Measurements from ENCODE around the gene SMS.

SMS gene

GRCh38 chrX:21912989-21913388 lies 27.5 kb upstream of the SMS start:
- Histone ChIP-seq H3K79me2 (ENCODE audit: low read length) (no peaks in the 10 kb centered on the region), H3K4me2 (ENCODE audit: low read depth, low read length) (no peak overlapping the region), H3K27ac (ENCODE audit: low read length) (no peak overlapping the region), H3K36me3 (replicated peaks; ENCODE audit: insufficient read depth, low read length) (no peaks in the 10 kb centered on the region), H4K20me1 (ENCODE audit: insufficient read depth, low read length) (no peaks in the 10 kb centered on the region), H3K4me3 (ENCODE audit: low read length) (no peak overlapping the region), H3K9ac (ENCODE audit: low read length) (no peak overlapping the region), H3F3A (ENCODE audit: insufficient read depth, low read length) (no peaks in the 10 kb centered on the region), H3K27me3 (replicated peaks; ENCODE audit: insufficient read depth, low read length) (no peaks in the 10 kb centered on the region), H3K9me2 (replicated peaks; ENCODE audit: insufficient read depth, low read length) (no peaks in the 10 kb centered on the region), H3K4me1 (ENCODE audit: low read length) (no peaks in the 10 kb centered on the region), H3K9me3 (replicated peaks; ENCODE audit: insufficient read depth, low read length) (no peaks in the 10 kb centered on the region), H2AFZ (ENCODE audit: low read length) (no peak overlapping the region)
- no peak for TF ChIP-seq EZH2 (optimal IDR thresholded peaks at IDR 0.05; ENCODE audit: low read depth, low read length)
- TF ChIP-seq EZH2phosphoT487 (IDR thresholded peaks at IDR 0.05; ENCODE audit: low read length), result no peak
- TF ChIP-seq CTCF (IDR thresholded peaks at IDR 0.05; ENCODE audit: low read length), result no peak
- DNase-seq, result no peak

DNA sequence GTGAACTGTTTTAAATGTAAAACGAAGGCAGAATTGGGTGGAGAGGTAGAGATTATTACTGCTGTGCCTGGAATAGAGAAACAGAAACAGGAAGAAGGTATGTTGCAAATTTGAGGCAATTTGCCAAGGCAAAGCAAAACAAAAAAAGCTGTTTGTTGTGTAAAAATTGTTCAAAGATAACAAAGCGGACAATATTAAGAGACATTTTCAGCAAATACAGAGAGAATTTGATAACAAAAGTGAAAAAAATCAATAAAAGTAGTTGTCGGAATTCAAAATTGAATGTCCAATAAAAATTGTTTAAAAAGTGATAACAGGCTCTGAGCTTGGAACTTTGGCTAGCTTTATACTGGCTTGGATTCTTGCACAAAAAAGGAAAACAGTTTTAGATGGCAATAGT lies 14.4 kb upstream of the SMS start:
- Histone ChIP-seq H3K79me2 (ENCODE audit: low read length) (no peaks in the 10 kb centered on the region), H3K9ac (ENCODE audit: low read length) (peak overlapping the region; percentile 36; the same call in 1 of the 2 replicates), H3K9me2 (replicated peaks; ENCODE audit: insufficient read depth, low read length) (no peaks in the 10 kb centered on the region), H3K9me3 (replicated peaks; ENCODE audit: insufficient read depth, low read length) (no peaks in the 10 kb centered on the region), H3K4me1 (ENCODE audit: low read length) (peaks cover 6% of the 10 kb centered on the region; the same call in 1 of the 2 replicates), H3K27ac (ENCODE audit: low read length) (peak overlapping the region; percentile 45; the same call in 1 of the 2 replicates), H3K4me2 (ENCODE audit: low read depth, low read length) (peak overlapping the region; percentile 74; the same call in 1 of the 2 replicates), H4K20me1 (ENCODE audit: insufficient read depth, low read length) (no peaks in the 10 kb centered on the region), H3F3A (ENCODE audit: insufficient read depth, low read length) (peaks cover 3% of the 10 kb centered on the region; the same call in 1 of the 2 replicates), H3K27me3 (replicated peaks; ENCODE audit: insufficient read depth, low read length) (no peaks in the 10 kb centered on the region), H3K36me3 (replicated peaks; ENCODE audit: insufficient read depth, low read length) (no peaks in the 10 kb centered on the region), H2AFZ (ENCODE audit: low read length) (peak overlapping the region; percentile 11; the same call in 1 of the 2 replicates), H3K4me3 (ENCODE audit: low read length) (peak overlapping the region; percentile 35)
- DNase-seq, result peak; percentile 14
- no peak for TF ChIP-seq CTCF (IDR thresholded peaks at IDR 0.05; ENCODE audit: low read length)
- TF ChIP-seq EZH2 (optimal IDR thresholded peaks at IDR 0.05; ENCODE audit: low read depth, low read length), result no peak
- no peak for TF ChIP-seq EZH2phosphoT487 (IDR thresholded peaks at IDR 0.05; ENCODE audit: low read length)

DNA sequence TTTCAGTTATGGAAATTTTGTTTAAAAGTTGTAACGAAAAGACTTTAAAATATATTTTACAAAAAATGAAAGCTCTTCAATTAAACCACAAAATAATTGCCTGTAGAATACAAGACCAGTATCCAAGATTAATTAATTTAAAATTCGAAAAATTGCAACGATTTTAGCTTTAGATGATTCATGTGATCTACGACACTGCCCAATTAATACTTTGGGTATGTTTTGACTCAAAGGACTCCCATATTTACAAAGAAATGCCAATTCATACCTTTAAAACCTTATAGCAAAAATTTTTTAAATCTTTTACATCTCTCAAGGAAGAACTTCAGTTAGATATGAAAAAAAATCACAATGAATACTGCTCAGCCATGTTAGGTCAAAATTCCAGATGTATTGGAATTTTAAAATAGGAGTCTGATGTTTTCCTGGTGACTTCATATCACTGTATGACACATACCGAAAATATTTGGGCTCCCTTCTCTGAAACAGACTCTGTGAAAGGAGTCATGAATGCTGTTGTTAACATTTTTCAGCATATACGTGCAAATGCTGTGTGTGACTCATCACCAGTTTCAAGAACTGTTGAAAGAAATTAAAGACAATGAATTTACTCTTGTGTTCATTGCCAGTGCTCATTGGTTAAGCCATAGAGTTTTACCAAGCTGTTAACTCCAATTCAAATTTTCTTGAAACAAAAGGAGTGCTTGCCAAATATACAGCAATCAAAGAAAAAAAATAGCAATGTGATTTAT lies 13.8 kb upstream of the SMS start:
- no peak for TF ChIP-seq CTCF (IDR thresholded peaks at IDR 0.05; ENCODE audit: low read length)
- no peak for TF ChIP-seq EZH2phosphoT487 (IDR thresholded peaks at IDR 0.05; ENCODE audit: low read length)
- TF ChIP-seq EZH2 (optimal IDR thresholded peaks at IDR 0.05; ENCODE audit: low read depth, low read length), result no peak
- Histone ChIP-seq H3K4me3 (ENCODE audit: low read length) (peak overlapping the region; percentile 35), H3K27ac (ENCODE audit: low read length) (peak overlapping the region; percentile 45; the same call in 1 of the 2 replicates), H3K9ac (ENCODE audit: low read length) (peak overlapping the region; percentile 36; the same call in 1 of the 2 replicates), H3K4me1 (ENCODE audit: low read length) (peaks cover 6% of the 10 kb centered on the region; the same call in 1 of the 2 replicates), H3K27me3 (replicated peaks; ENCODE audit: insufficient read depth, low read length) (no peaks in the 10 kb centered on the region), H3K36me3 (replicated peaks; ENCODE audit: insufficient read depth, low read length) (no peaks in the 10 kb centered on the region), H2AFZ (ENCODE audit: low read length) (peak overlapping the region; percentile 11; the same call in 1 of the 2 replicates), H3F3A (ENCODE audit: insufficient read depth, low read length) (peaks cover 3% of the 10 kb centered on the region; the same call in 1 of the 2 replicates), H3K9me2 (replicated peaks; ENCODE audit: insufficient read depth, low read length) (no peaks in the 10 kb centered on the region), H3K4me2 (ENCODE audit: low read depth, low read length) (peak overlapping the region; percentile 74), H4K20me1 (ENCODE audit: insufficient read depth, low read length) (no peaks in the 10 kb centered on the region), H3K79me2 (ENCODE audit: low read length) (no peaks in the 10 kb centered on the region), H3K9me3 (replicated peaks; ENCODE audit: insufficient read depth, low read length) (no peaks in the 10 kb centered on the region)
- peak; percentile 68 for DNase-seq
